Heart right ventricle (tissue), 16 donors: Measurements from ENCODE around the gene TMEM186. TPM values are rescaled to one million over a fixed set of nuclear protein-coding genes. Genes with fewer than 3 reads are reported as not detected.

ENCODE experiments used
- ATAC-seq, 8 donors: fragments of 200-7000 bp; cut with Tn5 transposase; one replicate each; pipeline ENCODE4 v1.9.1; 2020; ENCODE audit warnings: mild to moderate bottlenecking in 8 of 8, moderate library complexity in 8 of 8, moderate number of reproducible peaks in 1 of 8
- DNase-seq, 2 donors: peaks; one replicate each; pipeline ENCODE4 v3.0.0-alpha.2; 2020
- H3K27ac ChIP-seq, 10 donors: fragments of 200-600 bp; sonication (generic) in 2 of 10; one replicate each; pipeline versions ENCODE4 v1.5.0 to v1.8.0; 2020 to 2022; ENCODE audit warnings: mild to moderate bottlenecking in 3 of 10
- H3K27me3 ChIP-seq, 7 donors: fragments of 200-600 bp; one replicate each; pipeline ENCODE4 v1.8.0; 2021 to 2022; ENCODE audit warnings: mild to moderate bottlenecking in 2 of 7
- H3K36me3 ChIP-seq, 9 donors: fragments of 200-600 bp; sonication (generic) in 1 of 9; one replicate each; pipeline versions ENCODE4 v1.5.0 to v1.8.0; 2020 to 2022; ENCODE audit warnings: mild to moderate bottlenecking in 2 of 9
- H3K4me1 ChIP-seq, 9 donors: fragments of 200-600 bp; sonication (generic) in 1 of 9; one replicate each; pipeline versions ENCODE4 v1.5.0 to v1.8.0; 2020 to 2022; ENCODE audit warnings: mild to moderate bottlenecking in 4 of 9
- H3K4me3 ChIP-seq, 10 donors: fragments of 200-600 bp; sonication (generic) in 2 of 10; one replicate each; pipeline versions ENCODE4 v1.5.0 to v1.8.0; 2020 to 2022; ENCODE audit warnings: mild to moderate bottlenecking in 7 of 10, moderate library complexity in 2 of 10
- H3K9me3 ChIP-seq, 11 donors: fragments of 200-600 bp in 10 of 11; sonication (generic) in 2 of 11; one replicate each; pipeline versions ENCODE4 v1.5.0 to v1.8.0; 2013 to 2022; ENCODE audit warnings: mild to moderate bottlenecking in 2 of 11, control low read depth in 1 of 11, moderate library complexity in 1 of 11
- WGBS, 2 donors: extraction: QIAGEN DNeasy Blood & Tissue Kit; methylation state at CpG; one replicate each; pipeline ENCODE4 v1.1.7; 2013; ENCODE audit warnings: inconsistent platforms in 1 of 2; 5-methylcytosine and 5-hydroxymethylcytosine counted together
- intact Hi-C, 10 donors: fragments of 100-400 bp; cut with DNase I; formaldehyde crosslinking; loops; one replicate each; pipeline versions ENCODE4 v1.11.1 to v1.14.2; 2022
- polyA plus RNA-seq, 2 donors: library from polyadenylated mRNA; stranded (reverse); fragments of 200-250 nt; gene quantifications; one replicate each; pipeline ENCODE4 v1.2.3, GENCODE V29; 2013
- total RNA-seq, 10 donors: library from RNA; stranded (reverse); fragmentation: NEBNext Ultra II Directional in 3 of 10; extraction: Animal tissue kit (Norgen Biotek cat#: 25700) in 3 of 10; gene quantifications; one replicate each; pipeline versions ENCODE4 v1.2.1 to v1.2.4, GENCODE V29; 2021 to 2023
- TF ChIP-seq, protein P1 (sequence below), 9 donors: fragments of 200-600 bp; sonication (generic) in 2 of 9; IDR thresholded peaks; one replicate each; pipeline versions ENCODE4 v1.5.0 to v1.8.0; 2021 to 2022; ENCODE audit warnings: antibody characterized with exemption in 9 of 9, mild to moderate bottlenecking in 5 of 9, moderate library complexity in 1 of 9
- donor health status: Arrhythmogenic right ventricular cardiomyopathy.
- donor health status: ischemic (EF 13 %, LVEDD 7.1; RV severe dilation, severe dysfunction).
- donor health status: healthy with polysubstance abuse.
- donor health status: DM: no; HTN: yes; CAD: no.
- donor health status: DM: no; HTN: no; CAD: no.
- donor health status: ischemic (EF 25% LVEDD 6.9; RV normal size, moderate dysfunction).
- donor health status: ischemic (EF 25% LVEDD 5.7; RV mildly dilated, moderate dysfunction).
- donor health status: healthy.
- donor health status: DM: yes; HTN: yes; CAD: no.
- donor health status: Ischemic cardiomyopathy.
- donor health status: ischemic (EF 35%, LVEDD 5.7; RV mildly dilated, moderate dysfunction).
- donor health status: nonischemic (EF 11% LVEDD 7.7; RV severe dilation, severe dysfunction).
- donor health status: DM: yes; HTN: yes; CAD: no.
- donor health status: PGD.
- donor health status: ischemic (EF 29% LVEDD 5.4; RV normal size, mild dysfunction).
- donor health status: nonischemic (EF 23%, LVEDD 6.1; RV moderate dilation, normal function).

TMEM186 gene
- total and polyA plus RNA-seq, 12 donors, result 7.5 to 15.1 (median 13.9) TPM

GRCh38 chr16:8831871-8832716, 34.7 kb upstream of the TMEM186 start:
- 78 to 82% methylated on average over 18 of the region's 18 CpGs for WGBS, 2 donors
- intact Hi-C loops, result no loop called here
- H3K4me3 ChIP-seq, result no peak overlapping the region
- peaks cover 0 to 16% (median 4%) of the 10 kb centered on the region in 9 donors for H3K4me1 ChIP-seq
- TF ChIP-seq, protein P1, sequence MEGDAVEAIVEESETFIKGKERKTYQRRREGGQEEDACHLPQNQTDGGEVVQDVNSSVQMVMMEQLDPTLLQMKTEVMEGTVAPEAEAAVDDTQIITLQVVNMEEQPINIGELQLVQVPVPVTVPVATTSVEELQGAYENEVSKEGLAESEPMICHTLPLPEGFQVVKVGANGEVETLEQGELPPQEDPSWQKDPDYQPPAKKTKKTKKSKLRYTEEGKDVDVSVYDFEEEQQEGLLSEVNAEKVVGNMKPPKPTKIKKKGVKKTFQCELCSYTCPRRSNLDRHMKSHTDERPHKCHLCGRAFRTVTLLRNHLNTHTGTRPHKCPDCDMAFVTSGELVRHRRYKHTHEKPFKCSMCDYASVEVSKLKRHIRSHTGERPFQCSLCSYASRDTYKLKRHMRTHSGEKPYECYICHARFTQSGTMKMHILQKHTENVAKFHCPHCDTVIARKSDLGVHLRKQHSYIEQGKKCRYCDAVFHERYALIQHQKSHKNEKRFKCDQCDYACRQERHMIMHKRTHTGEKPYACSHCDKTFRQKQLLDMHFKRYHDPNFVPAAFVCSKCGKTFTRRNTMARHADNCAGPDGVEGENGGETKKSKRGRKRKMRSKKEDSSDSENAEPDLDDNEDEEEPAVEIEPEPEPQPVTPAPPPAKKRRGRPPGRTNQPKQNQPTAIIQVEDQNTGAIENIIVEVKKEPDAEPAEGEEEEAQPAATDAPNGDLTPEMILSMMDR (IDR thresholded peaks at IDR 0.05), result no peak
- DNase-seq (no peak), ATAC-seq (no peak)
- H3K36me3 ChIP-seq, result peaks cover 0 to 45% (median 8%) of the 10 kb centered on the region in 9 donors
- H3K9me3 ChIP-seq, result no peaks in the 10 kb centered on the region
- no peaks in the 10 kb centered on the region for H3K27me3 ChIP-seq
- H3K27ac ChIP-seq, result no peak overlapping the region

- TF ChIP-seq, protein P1 (IDR thresholded peaks at IDR 0.05), result no peak
- Histone ChIP-seq H3K27ac (no peak overlapping the region), H3K4me3 (no peak overlapping the region), H3K9me3 (no peaks in the 10 kb centered on the region), H3K27me3 (no peaks in the 10 kb centered on the region), H3K36me3 (peaks cover 0 to 51% (median 8%) of the 10 kb centered on the region in 9 donors), H3K4me1 (peaks cover 0 to 16% (median 4%) of the 10 kb centered on the region in 9 donors)
- no peak for DNase-seq
- WGBS, 2 donors, result 93 to 96% methylated on average over 9 of the region's 9 CpGs
- intact Hi-C loops, result no loop called here
- ATAC-seq, result no peak
Observed at GRCh38 chr16:8831450-8831849, 34.0 kb upstream of the TMEM186 start.

GRCh38 chr16:8828541-8829165, 31.2 kb upstream of the TMEM186 start:
- Histone ChIP-seq H3K27ac (no peak overlapping the region), H3K4me3 (no peak overlapping the region), H3K4me1 (peaks cover 0 to 8% (median 0%) of the 10 kb centered on the region in 9 donors), H3K27me3 (no peaks in the 10 kb centered on the region), H3K9me3 (no peaks in the 10 kb centered on the region), H3K36me3 (peaks cover 0 to 79% (median 8%) of the 10 kb centered on the region in 9 donors)
- intact Hi-C loops, result no loop called here
- TF ChIP-seq, protein P1 (IDR thresholded peaks at IDR 0.05), result no peak
- WGBS, 2 donors, result 96% methylated on average over 8 of the region's 8 CpGs
- ATAC-seq (no peak), DNase-seq (no peak)

GRCh38 chr16:8826278-8826879, 28.9 kb upstream of the TMEM186 start:
- ATAC-seq (no peak), DNase-seq (no peak)
- H3K4me1 ChIP-seq, result peaks cover 0 to 6% (median 0%) of the 10 kb centered on the region in 9 donors
- 65 to 93% methylated on average over 3 of the region's 3 CpGs for WGBS, 2 donors
- intact Hi-C loops, result no loop called here
- H3K27me3 ChIP-seq, result no peaks in the 10 kb centered on the region
- H3K27ac ChIP-seq, result no peak overlapping the region
- TF ChIP-seq, protein P1 (IDR thresholded peaks at IDR 0.05), result no peak
- H3K9me3 ChIP-seq, result no peaks in the 10 kb centered on the region
- H3K36me3 ChIP-seq, result peaks cover 0 to 87% (median 12%) of the 10 kb centered on the region in 9 donors
- H3K4me3 ChIP-seq, result no peak overlapping the region
